ENCODE measurements around the gene DCBLD2.

DCBLD2 gene, protein sequence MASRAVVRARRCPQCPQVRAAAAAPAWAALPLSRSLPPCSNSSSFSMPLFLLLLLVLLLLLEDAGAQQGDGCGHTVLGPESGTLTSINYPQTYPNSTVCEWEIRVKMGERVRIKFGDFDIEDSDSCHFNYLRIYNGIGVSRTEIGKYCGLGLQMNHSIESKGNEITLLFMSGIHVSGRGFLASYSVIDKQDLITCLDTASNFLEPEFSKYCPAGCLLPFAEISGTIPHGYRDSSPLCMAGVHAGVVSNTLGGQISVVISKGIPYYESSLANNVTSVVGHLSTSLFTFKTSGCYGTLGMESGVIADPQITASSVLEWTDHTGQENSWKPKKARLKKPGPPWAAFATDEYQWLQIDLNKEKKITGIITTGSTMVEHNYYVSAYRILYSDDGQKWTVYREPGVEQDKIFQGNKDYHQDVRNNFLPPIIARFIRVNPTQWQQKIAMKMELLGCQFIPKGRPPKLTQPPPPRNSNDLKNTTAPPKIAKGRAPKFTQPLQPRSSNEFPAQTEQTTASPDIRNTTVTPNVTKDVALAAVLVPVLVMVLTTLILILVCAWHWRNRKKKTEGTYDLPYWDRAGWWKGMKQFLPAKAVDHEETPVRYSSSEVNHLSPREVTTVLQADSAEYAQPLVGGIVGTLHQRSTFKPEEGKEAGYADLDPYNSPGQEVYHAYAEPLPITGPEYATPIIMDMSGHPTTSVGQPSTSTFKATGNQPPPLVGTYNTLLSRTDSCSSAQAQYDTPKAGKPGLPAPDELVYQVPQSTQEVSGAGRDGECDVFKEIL

DNA sequence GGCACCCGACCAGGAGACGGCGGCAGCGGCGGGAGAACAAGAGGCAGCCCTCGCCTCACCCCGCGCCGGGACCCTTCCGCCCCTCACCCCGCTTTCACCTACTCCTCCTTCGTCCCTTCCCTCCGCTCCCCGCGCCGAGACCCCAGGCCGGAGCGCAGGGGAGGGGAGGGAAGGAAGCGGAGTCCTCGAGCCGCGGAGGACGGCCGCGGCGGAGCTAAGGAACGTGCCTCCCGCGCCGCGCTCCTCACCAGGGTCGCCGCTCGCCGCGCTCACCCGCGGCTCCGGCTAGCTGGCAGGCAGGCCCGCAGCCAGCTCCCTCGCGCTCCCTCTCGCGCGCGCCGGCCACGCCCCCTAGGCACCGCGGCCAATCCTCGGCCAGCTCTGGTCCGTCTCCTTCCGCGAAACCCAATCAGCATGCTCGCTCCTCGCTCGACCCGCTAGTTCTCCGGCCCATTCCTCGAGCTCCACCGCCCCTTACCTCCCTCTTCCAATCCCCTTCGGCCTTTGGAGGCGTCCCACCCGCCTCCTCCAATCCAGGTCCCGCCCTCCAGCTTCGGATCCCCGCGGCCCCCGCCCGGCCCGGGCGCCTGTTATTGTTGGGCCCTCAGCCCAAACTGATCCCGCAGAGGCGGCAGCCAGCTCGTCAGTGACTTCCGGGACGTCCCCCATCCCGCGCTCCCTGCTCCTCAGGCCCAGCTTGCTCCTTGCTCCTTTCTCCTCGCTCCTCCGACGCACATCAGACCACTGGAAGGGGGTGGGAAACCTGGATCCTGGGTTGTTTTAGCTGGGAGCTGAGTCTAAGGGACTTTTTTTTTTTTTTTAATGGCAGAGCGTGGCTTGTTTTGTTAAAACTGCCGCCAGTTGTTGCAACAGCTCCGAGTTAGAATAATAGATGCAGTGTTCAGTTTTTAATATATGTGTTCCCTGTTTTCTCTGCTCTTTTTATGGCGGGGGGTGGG, at the start of gene DCBLD2:
Gene DCBLD2 (minus strand): TSS at position 304 of the 959 bp plus-strand sequence. CDS start 369 bp downstream, outside the sequence.
- DNase-seq (ENCODE audit: low spot score): peak; percentile 87

DNA sequence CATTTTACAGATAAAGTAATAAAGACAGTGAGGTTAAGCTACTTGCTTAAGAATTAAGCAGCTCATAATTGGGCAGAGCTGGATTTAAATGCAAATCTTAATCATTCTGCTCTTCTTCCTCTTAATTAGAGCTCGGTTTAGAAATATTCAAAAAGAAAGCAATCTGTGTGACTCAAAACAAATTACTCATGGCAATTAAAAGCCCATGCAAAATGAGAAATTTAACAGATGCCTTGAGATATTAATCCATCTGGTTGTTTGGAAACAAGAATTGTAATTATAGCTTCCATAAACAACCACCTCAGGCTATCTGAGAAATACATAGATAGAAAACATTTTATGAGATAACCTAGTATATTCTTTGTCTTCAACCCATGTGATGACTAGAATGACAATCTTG, 44.2 kb upstream of the DCBLD2 start:
- DNase-seq (ENCODE audit: low spot score): no peak

DNA sequence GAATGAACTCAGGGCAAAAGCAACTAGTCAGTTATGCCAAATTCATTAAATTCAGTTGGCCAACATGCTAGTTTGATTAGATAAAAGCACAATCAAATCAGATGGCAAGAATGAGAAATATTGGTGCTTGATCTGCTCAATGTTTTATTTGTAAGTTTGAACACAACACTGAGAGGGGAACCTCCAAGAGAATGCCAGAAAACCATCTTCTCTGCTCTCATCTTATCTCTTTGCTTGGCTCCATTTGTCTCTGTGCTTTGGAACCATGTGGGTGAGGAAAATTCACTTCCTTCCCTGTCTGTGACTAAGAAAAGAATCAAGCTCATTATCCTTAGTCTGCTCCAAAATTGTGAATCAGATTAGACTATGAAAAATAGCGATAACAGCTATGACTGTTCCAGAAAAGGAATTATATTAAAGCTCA, 43.6 kb upstream of the DCBLD2 start:
- DNase-seq (ENCODE audit: low spot score): no peak

DNA sequence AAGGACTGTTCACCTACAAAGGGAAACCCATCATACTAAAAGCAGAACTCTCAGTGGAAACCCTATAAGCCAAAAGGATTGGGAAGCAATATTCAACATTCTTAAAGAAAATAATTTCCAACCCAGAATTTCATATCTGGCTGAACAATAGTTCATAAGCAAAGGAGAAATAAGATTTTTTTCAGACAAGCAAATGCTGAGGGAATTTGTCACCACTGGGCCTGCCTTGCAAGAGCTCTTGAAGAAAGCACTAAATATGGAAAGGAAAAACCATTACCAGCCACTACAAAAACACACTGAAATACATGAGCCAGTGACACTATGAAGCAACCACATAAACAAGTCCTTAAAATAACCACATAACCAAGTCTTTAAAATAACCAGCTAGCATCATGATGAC, 28.9 kb upstream of the DCBLD2 start:
- no peak for DNase-seq (ENCODE audit: low spot score)

DNA sequence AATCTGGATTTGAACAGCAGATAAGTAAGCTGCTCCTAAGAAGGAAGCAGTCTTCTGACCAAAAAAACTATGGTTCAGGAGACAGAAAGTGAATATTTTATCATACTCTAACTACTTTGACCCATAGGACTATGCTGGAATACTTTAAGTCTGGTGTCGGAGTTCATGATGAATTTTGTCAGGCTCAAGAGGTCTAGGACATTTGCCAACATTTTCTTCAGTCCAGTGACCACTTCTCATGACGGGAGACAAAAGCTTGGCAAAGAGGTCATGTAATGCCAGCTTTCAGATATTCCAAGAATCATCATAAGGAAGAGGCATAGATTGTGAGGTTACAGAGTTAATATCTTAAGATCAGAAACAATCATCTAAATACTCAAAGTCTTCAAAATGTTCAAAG, 20.5 kb upstream of the DCBLD2 start:
- DNase-seq (ENCODE audit: low spot score): no peak

DNA sequence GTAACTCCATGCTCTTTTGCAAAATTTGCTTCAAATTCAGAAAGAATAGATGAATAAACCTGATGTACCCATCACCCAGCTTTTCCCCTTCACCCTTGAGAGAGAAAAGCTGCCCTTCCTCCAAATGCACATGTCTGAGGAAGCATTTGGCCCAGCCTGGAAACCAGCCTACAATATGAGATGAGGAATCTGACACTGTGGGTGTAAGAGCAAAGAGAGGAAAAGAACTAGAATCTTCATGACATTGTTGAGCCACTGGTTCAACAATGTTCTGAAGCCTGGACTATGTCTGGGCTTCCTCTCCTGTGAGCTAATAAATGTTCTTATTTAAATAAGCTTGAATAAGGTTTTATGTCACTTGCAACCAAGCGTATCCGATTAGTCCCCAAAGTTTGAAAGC, 18.7 kb upstream of the DCBLD2 start:
- no peak for DNase-seq (ENCODE audit: low spot score)

DNA sequence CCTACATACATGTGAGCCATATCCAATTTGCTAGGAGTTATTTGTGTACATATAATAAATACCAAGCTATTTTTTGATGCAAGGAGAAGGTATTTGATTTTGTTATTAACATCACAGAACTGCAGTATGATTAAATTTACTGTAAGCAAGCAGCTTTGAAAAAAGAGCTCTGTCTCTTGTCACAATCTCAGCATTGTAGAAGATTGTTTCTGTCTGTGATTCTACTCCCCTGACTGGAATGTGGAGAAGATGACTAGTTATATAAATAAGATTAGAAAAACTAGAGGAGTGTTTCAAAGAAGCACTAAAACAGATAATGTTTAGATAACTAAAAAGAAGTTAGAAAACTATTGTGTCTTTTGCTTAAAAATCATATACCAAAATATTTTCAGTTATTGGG, 17.1 kb upstream of the DCBLD2 start:
- no peak for DNase-seq (ENCODE audit: low spot score)

DNA sequence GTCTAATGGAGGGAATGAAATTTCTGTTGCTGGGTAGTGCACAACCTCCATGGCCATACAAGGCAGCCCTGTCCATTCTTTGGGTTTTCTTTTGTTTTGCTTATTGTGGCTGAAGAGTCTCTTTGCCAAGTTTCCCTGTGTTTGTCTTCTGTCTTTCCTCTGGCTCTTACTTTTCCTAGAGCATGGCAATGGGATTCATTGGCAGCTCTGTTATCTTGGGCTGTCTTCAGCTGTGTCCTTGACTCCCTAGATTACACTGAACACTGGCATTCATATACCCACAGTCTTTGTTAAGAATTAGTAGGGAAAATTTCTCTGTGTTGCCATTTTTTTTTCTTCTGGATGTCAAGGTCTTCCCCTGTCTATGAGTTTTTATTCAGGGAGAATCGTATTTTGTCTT, 16.1 kb upstream of the DCBLD2 start:
- no peak for DNase-seq (ENCODE audit: low spot score)

DNA sequence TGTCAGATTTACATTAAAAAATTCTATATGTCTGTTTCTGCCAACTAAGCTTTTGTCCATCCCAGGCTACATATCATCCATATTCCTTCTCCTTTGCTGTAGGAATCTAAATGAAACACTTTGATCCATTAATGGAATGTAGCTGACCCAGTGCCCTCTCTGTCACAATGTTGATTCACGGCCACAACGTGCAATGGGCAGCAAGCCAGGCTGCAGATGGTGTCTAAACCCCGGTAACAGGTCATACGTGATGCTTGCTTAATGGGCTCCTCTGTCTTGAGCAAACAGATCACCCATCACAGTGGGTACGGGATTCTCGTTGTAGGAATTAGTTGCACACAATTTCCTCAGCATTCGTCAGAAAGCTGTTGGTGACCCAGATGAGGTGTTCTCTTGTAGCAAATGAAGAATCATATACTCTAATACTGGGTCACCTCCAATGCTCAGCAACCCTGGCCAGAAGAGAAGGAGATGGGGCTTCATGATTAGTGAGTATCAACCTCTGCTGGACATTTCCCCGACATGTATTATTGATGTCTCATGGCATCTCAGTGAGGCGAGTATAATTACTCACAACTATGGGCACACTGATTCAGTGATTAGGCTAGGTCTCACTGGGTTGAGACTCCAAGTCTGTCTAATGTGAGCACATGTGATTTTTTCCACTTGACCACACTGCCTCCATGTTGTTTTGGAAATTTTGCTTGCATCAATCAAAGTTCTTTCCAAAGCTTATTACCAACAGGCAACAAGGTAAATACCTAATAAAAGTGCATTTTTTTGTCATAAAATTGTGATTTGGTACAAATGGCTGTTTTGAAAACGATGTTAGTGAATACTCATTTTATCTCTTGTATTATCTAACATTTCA, 12.9 kb upstream of the DCBLD2 start:
- no peak for DNase-seq (ENCODE audit: low spot score)

DNA sequence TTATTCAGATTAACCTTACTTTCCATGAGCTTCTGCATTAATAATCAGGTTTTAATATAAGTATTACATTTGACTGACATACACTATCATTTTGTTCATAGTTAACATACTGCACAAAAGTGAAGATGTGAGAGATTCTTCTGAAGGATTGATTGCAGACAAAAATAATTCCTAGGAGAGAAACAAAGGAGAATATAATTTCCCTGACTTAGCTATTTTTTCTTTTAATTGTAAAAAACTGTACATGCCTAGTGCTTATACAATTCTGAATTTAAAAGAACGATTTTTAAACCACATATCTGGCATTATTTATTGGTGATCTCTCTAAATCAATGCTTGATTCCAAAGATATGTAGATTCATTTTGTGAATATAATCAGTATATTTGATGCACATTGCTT, 11.0 kb upstream of the DCBLD2 start:
- no peak for DNase-seq (ENCODE audit: low spot score)

DNA sequence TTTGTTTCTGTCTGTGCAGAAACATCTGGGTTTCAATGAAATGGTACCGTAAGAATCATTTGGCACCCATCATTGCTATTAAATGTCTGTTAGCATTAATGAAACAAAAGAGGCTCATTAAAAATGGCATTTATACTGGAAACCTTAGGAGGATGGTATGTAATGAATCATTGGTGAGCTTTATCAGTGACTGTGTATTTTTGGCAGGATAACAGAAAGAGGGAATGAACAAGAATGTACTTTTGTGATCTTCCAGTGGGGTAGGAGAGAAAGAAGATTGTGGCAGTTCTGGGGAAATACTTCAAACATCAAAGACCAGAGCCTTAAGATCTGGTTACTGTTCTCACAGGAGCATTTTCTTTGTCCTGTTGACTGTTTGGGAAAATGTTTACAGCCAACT, 4.7 kb upstream of the DCBLD2 start:
- no peak for DNase-seq (ENCODE audit: low spot score)

DNA sequence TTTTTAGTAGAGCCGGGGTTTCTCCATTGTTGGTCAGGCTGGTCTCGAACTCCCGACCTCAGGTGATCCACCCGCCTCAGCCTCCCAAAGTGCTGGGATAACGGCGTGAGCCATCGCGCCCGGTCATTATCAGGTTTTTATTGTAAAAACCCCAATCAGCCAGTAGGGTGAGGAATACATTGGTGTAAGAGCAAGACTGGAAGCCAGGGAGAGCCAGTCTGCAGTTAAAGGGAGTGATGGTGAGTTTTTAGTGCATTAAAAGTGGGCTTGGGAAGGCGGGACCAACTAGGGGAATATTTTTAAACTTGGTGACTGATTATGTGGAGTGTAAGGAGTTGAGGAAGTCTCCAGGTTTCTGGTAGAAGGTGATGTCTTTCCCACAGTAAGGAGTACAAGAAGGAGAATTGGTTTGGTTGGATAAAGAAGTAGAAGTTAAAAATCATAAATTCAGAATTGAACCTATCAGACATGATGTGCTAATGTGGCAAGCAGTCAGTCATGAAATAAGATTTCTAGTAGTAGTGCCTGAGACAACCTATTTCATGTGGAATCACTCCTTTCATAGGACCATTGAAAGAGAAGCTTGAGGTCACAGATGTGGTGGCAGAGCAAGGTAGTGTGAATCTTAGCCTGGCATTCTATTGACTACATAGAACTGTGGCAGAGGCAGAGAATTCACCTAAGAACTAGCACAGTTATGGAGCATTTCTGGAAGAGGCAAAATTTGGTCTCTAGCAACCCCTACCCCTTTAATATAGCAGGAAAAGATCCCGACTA, 2.4 kb upstream of the DCBLD2 start:
- no peak for DNase-seq (ENCODE audit: low spot score)

DNA sequence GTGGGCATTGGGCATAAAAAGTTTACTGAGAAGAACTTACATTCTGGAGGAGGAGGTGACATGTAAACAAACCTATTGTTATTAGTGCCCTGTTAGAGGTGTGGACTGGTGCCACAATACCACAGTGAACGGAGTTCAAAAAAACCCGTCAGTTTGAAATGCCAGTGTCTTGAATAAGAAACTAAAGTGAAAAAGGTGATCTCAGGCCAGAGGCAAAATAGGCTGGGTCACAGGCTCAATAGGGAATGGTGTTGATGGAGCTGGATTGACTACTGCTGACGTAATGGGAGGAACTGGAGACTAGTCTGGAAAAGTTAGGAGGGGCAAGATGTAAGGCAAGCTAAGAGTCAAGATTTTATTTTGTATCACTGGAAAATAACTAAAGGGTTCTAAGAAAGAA, 1.6 kb upstream of the DCBLD2 start:
- no peak for DNase-seq (ENCODE audit: low spot score)

DNA sequence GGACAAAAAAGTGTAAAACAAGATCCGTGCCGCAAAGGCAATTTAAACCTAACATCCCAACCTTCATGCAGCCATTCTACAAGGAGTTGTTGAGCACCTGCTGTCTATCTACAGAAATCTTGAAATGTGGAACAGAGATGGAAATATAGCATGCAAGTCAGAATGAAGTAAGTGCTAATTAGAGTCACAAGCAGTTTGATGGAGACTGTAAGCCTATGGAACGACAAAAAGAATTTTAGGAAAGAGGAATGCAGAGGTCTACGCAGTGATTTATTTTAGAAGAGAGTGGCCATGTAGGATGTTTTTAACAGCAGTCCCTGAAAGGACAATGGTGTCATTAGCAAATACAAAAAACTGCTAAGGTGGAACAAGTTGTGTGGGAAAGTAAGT, 851 bp upstream of the DCBLD2 start:
- DNase-seq (ENCODE audit: low spot score): no peak

DNA sequence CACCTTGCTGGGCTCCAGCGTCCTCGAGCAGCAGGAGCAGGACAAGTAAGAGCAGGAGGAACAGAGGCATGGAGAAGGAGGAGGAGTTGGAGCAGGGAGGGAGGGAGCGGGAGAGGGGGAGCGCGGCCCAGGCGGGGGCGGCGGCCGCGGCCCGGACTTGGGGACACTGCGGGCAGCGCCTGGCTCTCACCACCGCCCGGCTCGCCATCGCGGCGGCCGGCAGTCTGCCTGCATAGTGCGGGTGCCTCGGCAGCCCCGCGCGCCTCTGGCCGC, 440 bp downstream of the DCBLD2 start:
- no peak for DNase-seq (ENCODE audit: low spot score)

DNA sequence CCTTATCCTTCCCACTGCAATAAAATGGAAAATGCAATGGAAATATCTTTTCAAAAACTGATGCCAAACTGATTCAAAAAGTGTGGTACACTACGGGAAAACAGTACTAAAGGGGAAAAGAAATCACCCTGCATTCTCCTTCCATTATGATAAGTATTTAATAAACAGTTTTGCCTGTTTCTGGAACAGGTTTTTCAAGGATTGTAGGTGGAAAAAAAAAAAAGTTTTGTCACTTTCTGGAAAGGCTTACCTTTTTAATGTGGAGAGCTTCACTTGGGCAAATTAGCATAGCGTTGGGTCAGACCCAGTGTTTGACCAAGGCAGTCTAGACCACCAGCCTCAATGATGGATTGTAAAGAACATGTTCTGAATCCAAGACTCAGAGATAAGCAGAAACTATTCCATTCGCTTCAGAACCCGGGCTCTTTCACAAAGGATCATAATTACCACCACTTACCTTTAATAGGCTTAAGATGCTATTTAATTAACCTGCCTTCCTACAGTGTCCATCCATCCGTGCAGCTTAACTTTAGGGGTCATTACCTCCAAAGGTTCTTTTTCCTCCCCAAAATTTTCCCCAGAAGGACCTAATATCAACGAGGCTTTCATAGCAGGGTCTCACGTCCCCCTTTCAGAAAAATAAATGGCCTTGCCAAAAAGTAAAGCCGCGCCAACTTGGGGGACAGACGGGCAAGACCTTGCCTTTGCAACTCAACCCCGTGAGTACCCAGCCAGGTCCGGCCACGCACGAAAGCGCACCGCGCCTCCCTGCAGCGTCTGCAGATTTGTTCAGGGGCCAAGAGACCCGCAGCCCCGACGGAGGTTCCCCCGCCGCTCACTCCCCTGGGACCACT, 1.0 kb downstream of the DCBLD2 start:
- DNase-seq (ENCODE audit: low spot score): no peak

DNA sequence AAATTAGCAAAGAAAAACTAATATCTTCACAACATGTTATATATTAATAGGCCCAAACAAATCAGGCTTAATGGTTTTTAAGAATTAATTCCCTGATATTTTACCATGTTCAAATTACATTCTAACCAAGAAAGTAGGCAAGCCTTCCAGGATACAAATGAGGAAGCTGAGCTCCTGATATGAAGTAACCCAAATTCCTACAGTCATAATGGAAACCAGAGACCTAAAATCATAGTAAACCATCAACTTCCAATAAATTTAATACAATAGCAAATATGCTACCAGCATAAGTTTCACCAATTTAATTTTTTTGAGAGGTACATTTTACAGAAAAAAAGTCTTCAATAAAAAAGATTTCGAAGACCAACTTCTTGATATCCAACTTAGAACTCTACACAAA, 3.8 kb downstream of the DCBLD2 start:
- no peak for DNase-seq (ENCODE audit: low spot score)

DNA sequence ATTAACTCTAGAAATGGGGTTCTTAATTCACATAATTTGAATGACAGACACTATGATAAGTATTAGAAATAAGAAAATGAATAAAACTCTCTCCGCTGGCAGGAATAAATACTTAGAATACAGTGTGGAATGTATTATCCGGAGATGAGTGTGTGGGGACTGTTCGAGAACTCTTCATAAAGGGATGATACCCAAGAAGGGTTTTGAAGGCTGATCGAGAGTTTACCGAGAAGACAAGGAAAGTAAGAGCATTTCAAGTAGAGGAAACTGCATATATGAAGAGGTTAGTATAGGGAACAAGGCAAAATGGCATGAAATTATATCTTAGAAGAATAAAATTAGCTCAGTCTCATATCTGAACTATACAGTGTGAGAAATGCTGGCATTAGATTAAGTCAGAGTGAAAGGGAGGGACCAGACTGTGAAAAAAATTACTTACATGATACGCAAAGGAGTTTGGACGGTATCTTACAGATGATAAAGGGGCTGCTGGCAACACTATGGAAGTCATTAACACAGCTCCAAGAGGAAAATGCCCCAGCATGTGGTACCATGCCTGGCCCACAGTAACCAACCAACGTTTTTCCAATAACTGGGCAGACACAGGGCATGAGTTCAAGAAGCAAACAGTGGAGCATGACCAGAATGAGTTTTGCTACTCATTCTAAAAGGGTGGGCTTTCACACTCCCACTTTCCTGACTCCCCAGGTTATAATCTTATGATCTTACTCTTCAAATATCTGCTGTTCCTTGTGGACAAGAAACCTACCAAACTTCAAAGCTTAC, 6.5 kb downstream of the DCBLD2 start:
- no peak for DNase-seq (ENCODE audit: low spot score)

DNA sequence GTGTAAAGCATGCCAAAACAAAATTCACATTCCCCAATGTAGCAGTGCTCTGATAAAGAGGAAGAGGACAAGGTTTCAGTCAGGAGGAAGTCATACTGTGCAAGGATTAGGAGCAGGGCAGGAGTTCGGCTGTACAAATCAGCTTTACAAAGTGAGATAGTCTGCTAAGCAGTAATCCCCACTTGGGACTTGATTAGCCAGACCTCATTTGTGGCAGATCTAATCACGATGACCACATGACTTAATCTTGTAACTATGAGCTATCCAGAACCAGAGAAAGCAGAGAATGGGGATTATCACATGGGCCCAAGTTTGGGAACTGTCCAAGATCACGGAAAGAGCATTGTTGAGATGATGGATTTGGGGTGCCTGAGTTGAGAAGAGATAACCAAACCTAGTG, 7.8 kb downstream of the DCBLD2 start:
- DNase-seq (ENCODE audit: low spot score): no peak

Measured in CD4-positive, alpha-beta T cell treated with Interleukin-15 for 4 hours (primary cell).